Neural cell (in vitro differentiated cells): Measurements from ENCODE around the gene CCN5. TPM values are rescaled to one million over a fixed set of nuclear protein-coding genes. Genes with fewer than 3 reads are reported as not detected.

Experiments
- H2AFZ ChIP-seq: fragments of 200-600, 300-800 bp; sonication (generic), shearing (Covaris generic); 2 replicates; pipeline ENCODE4 v1.6.0; 2014; ENCODE audit warnings: low read depth, mild to moderate bottlenecking, antibody characterized with exemption, low read length, moderate library complexity
- H3F3A ChIP-seq: fragments of 200-600 bp; shearing (Covaris generic); 2 replicates; pipeline ENCODE4 v1.6.1; 2016; ENCODE audit warnings: mild to moderate bottlenecking, moderate library complexity, mixed read lengths, antibody characterized with exemption, low read length; ENCODE audit not compliant: insufficient read depth, poor library complexity, severe bottlenecking
- H3K27ac ChIP-seq: fragments of 200-600, 300-800 bp; sonication (generic), shearing (Covaris generic); 2 replicates; pipeline ENCODE4 v1.5.1; 2014; ENCODE audit warnings: mild to moderate bottlenecking, low read length, moderate library complexity
- H3K27me3 ChIP-seq: fragments of 300-800, 200-600 bp; sonication (generic), shearing (Covaris generic); 2 replicates; pipeline ENCODE4 v1.6.0; 2014; ENCODE audit warnings: mild to moderate bottlenecking, low read depth, low read length, moderate library complexity; ENCODE audit not compliant: insufficient read depth
- H3K36me3 ChIP-seq: fragments of 300-800, 200-600 bp; sonication (generic), shearing (Covaris generic); 2 replicates; pipeline ENCODE4 v1.5.1; 2014; ENCODE audit warnings: mild to moderate bottlenecking, antibody characterized with exemption, low read length, moderate library complexity; ENCODE audit not compliant: insufficient read depth
- H3K4me2 ChIP-seq: fragments of 300-800, 200-600 bp; sonication (generic), shearing (Covaris generic); 2 replicates; pipeline ENCODE4 v1.6.0; 2014; ENCODE audit warnings: mild to moderate bottlenecking, low read length
- H3K4me3 ChIP-seq: fragments of 300-800, 200-600 bp; sonication (generic), shearing (Covaris generic); 2 replicates; pipeline ENCODE4 v1.5.1; 2014; ENCODE audit warnings: mild to moderate bottlenecking, low read length, moderate library complexity
- H3K79me2 ChIP-seq: fragments of 200-600 bp; shearing (Covaris generic); replicated peaks from 2 replicates; pipeline ENCODE4 v1.6.0; 2014; ENCODE audit warnings: mild to moderate bottlenecking, low read length, moderate library complexity; ENCODE audit not compliant: insufficient read depth
- H3K9ac ChIP-seq: fragments of 300-800, 200-600 bp; sonication (generic), shearing (Covaris generic); 2 replicates; pipeline ENCODE4 v1.6.1; 2016; ENCODE audit warnings: mild to moderate bottlenecking, low read length, mixed read lengths
- H3K9me2 ChIP-seq: fragments of 200-600 bp; shearing (Covaris generic); 2 replicates; pipeline ENCODE4 v1.6.1; 2016; ENCODE audit warnings: mild to moderate bottlenecking, low read length, mixed read lengths; ENCODE audit not compliant: insufficient read depth
- H3K9me3 ChIP-seq: fragments of 200-600, 300-800 bp; sonication (generic), shearing (Covaris generic); 2 replicates; pipeline ENCODE4 v1.6.1; 2016; ENCODE audit warnings: mild to moderate bottlenecking, mixed run types, low read length, moderate library complexity, mixed read lengths
- H4K20me1 ChIP-seq: fragments of 200-600 bp; shearing (Covaris generic); 2 replicates; pipeline ENCODE4 v1.6.1; 2016; ENCODE audit warnings: mild to moderate bottlenecking, mixed run types; ENCODE audit not compliant: insufficient read depth
- EP300 ChIP-seq: fragments of 450-650 bp; conservative IDR thresholded peaks from 2 replicates; pipeline ENCODE4 v1.6.1; 2014; ENCODE audit warnings: antibody characterized with exemption, mild to moderate bottlenecking, moderate library complexity; ENCODE audit not compliant: poor library complexity, severe bottlenecking
- EZH2 ChIP-seq: fragments of 200-600, 300-800 bp; shearing (Covaris generic), sonication (generic); IDR thresholded peaks from 2 replicates; pipeline ENCODE4 v1.6.1; 2014; ENCODE audit warnings: antibody characterized with exemption, low read length, borderline replicate concordance, mild to moderate bottlenecking; ENCODE audit not compliant: insufficient read depth, poor library complexity, severe bottlenecking
- MXI1 ChIP-seq: fragments of 450-650 bp; conservative IDR thresholded peaks from 2 replicates; pipeline ENCODE4 v1.6.1; 2014; ENCODE audit warnings: antibody characterized with exemption, mild to moderate bottlenecking; ENCODE audit not compliant: poor library complexity, severe bottlenecking
- POLR2AphosphoS5 ChIP-seq: IDR thresholded peaks from 2 replicates; pipeline ENCODE4 v1.6.1; 2012
- RAD21 ChIP-seq: fragments of 450-650 bp; conservative IDR thresholded peaks from 2 replicates; pipeline ENCODE4 v1.6.1; 2014; ENCODE audit warnings: antibody characterized with exemption, mild to moderate bottlenecking, moderate library complexity
- SMC3 ChIP-seq: fragments of 450-650 bp; conservative IDR thresholded peaks from 2 replicates; pipeline ENCODE4 v1.6.1; 2014; ENCODE audit warnings: antibody characterized with exemption, mild to moderate bottlenecking, moderate library complexity; ENCODE audit not compliant: poor library complexity
- TAF1 ChIP-seq: IDR thresholded peaks from 2 replicates; pipeline ENCODE4 v1.6.1; 2012; ENCODE audit warnings: low read depth
- polyA plus RNA-seq: library from polyadenylated mRNA; depleted of rRNA; stranded (reverse); fragments of >200 nt; gene quantifications from 2 replicates; pipeline ENCODE4 v1.2.3, GENCODE V29; 2014
- TF ChIP-seq, protein P1 (sequence below): fragments of 450-650 bp; IDR thresholded peaks from 2 replicates; pipeline ENCODE4 v1.5.1; 2014; ENCODE audit warnings: antibody characterized with exemption, mild to moderate bottlenecking, moderate library complexity; ENCODE audit not compliant: poor library complexity, severe bottlenecking
- TF ChIP-seq, protein P2 (sequence below): IDR thresholded peaks from 2 replicates; pipeline ENCODE4 v1.6.1; 2012; ENCODE audit warnings: borderline replicate concordance

The CCN5 gene
- polyA plus RNA-seq, 1 donor from 2014 or later, result not detected

DNA sequence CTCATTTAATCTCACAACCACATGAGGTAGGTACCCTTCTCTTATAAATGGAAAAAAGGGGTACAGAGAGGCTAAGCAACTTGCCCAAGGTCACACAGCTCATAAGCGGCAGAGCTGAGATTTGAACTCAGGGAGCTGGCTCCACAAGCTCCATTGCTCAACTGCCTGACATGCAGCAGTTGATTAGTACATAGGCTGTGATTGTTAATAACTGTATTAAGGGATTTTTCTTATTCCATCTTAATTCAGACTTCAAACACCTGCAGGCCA lies 6.6 kb downstream of the CCN5 start:
- Histone ChIP-seq H3K4me2 (no peak overlapping the region), H3K27ac (no peak overlapping the region), H3K9me2 (no peaks in the 10 kb centered on the region), H2AFZ (no peak overlapping the region), H3K9ac (no peak overlapping the region), H3K79me2 (no peaks in the 10 kb centered on the region), H3K4me3 (no peak overlapping the region), H4K20me1 (no peaks in the 10 kb centered on the region), H3K9me3 (no peaks in the 10 kb centered on the region), H3K27me3 (no peaks in the 10 kb centered on the region), H3K36me3 (no peaks in the 10 kb centered on the region), H3F3A (no peaks in the 10 kb centered on the region)
- TF ChIP-seq MXI1 (no peak), SMC3 (no peak), TAF1 (no peak), POLR2AphosphoS5 (no peak), EP300 (no peak), RAD21 (no peak), EZH2 (no peak)
- TF ChIP-seq, protein P1, sequence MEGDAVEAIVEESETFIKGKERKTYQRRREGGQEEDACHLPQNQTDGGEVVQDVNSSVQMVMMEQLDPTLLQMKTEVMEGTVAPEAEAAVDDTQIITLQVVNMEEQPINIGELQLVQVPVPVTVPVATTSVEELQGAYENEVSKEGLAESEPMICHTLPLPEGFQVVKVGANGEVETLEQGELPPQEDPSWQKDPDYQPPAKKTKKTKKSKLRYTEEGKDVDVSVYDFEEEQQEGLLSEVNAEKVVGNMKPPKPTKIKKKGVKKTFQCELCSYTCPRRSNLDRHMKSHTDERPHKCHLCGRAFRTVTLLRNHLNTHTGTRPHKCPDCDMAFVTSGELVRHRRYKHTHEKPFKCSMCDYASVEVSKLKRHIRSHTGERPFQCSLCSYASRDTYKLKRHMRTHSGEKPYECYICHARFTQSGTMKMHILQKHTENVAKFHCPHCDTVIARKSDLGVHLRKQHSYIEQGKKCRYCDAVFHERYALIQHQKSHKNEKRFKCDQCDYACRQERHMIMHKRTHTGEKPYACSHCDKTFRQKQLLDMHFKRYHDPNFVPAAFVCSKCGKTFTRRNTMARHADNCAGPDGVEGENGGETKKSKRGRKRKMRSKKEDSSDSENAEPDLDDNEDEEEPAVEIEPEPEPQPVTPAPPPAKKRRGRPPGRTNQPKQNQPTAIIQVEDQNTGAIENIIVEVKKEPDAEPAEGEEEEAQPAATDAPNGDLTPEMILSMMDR, result no peak
- TF ChIP-seq, protein P2, sequence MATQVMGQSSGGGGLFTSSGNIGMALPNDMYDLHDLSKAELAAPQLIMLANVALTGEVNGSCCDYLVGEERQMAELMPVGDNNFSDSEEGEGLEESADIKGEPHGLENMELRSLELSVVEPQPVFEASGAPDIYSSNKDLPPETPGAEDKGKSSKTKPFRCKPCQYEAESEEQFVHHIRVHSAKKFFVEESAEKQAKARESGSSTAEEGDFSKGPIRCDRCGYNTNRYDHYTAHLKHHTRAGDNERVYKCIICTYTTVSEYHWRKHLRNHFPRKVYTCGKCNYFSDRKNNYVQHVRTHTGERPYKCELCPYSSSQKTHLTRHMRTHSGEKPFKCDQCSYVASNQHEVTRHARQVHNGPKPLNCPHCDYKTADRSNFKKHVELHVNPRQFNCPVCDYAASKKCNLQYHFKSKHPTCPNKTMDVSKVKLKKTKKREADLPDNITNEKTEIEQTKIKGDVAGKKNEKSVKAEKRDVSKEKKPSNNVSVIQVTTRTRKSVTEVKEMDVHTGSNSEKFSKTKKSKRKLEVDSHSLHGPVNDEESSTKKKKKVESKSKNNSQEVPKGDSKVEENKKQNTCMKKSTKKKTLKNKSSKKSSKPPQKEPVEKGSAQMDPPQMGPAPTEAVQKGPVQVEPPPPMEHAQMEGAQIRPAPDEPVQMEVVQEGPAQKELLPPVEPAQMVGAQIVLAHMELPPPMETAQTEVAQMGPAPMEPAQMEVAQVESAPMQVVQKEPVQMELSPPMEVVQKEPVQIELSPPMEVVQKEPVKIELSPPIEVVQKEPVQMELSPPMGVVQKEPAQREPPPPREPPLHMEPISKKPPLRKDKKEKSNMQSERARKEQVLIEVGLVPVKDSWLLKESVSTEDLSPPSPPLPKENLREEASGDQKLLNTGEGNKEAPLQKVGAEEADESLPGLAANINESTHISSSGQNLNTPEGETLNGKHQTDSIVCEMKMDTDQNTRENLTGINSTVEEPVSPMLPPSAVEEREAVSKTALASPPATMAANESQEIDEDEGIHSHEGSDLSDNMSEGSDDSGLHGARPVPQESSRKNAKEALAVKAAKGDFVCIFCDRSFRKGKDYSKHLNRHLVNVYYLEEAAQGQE, result no peak

DNA sequence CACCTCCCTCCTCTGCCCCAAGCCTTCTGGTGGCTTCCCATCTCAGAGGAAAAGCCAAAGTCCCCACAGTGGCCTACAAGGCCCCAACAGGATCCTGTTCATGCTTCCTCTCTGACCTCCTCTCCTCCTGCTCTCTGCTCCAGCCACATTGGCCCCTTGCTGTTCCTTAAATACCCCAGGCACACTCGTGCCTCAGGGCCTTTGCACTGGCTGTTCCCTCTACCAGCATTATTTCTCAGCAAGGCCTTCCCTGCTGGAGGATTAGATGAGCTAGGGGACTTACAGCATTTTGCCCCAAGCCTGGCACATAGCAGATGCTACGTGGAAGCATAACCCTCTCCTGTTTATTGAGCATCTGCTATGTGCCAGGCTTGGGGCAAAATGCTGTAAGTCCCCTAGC lies 7.8 kb downstream of the CCN5 start:
- Histone ChIP-seq H3K4me2 (no peak overlapping the region), H4K20me1 (no peaks in the 10 kb centered on the region), H3K9me3 (no peaks in the 10 kb centered on the region), H3K27ac (no peak overlapping the region), H2AFZ (no peak overlapping the region), H3K9me2 (no peaks in the 10 kb centered on the region), H3F3A (no peaks in the 10 kb centered on the region), H3K79me2 (no peaks in the 10 kb centered on the region), H3K27me3 (no peaks in the 10 kb centered on the region), H3K36me3 (no peaks in the 10 kb centered on the region), H3K4me3 (no peak overlapping the region), H3K9ac (no peak overlapping the region)
- TF ChIP-seq EZH2 (no peak), TAF1 (no peak), SMC3 (no peak), RAD21 (no peak), MXI1 (no peak), EP300 (no peak), POLR2AphosphoS5 (no peak)
- TF ChIP-seq, protein P1, result no peak
- TF ChIP-seq, protein P2, result no peak
